GM12892 (cell line): ENCODE data around the gene TYK2.
"Not testable (repeated sequence)": the region's sequence is repeated elsewhere in the genome, so short reads cannot be mapped to it uniquely, and the experiment has no call there.

ENCODE experiments used
- DNase-seq: peaks from one replicate; pipeline ENCODE4 v3.0.0; 2011; ENCODE audit not compliant: insufficient read length
- FAIRE-seq: peaks from 2 replicates; lab custom pipeline; 2011; peaks lifted over from hg19 to GRCh38; lab: Jason Lieb, UNC
- POLR2A ChIP-seq: IDR thresholded peaks from 2 replicates; pipeline ENCODE4 v1.6.1; 2011; ENCODE audit warnings: low read depth, low read length, control low read depth
- POLR2AphosphoS5 ChIP-seq: IDR thresholded peaks from 2 replicates; pipeline ENCODE4 v1.6.1; 2011; ENCODE audit warnings: low read depth, low read length, control low read depth
- TAF1 ChIP-seq: IDR thresholded peaks from 2 replicates; pipeline ENCODE4 v1.6.1; 2011; ENCODE audit warnings: low read depth, mild to moderate bottlenecking, control low read depth, low read length, borderline replicate concordance

TYK2 gene

DNA sequence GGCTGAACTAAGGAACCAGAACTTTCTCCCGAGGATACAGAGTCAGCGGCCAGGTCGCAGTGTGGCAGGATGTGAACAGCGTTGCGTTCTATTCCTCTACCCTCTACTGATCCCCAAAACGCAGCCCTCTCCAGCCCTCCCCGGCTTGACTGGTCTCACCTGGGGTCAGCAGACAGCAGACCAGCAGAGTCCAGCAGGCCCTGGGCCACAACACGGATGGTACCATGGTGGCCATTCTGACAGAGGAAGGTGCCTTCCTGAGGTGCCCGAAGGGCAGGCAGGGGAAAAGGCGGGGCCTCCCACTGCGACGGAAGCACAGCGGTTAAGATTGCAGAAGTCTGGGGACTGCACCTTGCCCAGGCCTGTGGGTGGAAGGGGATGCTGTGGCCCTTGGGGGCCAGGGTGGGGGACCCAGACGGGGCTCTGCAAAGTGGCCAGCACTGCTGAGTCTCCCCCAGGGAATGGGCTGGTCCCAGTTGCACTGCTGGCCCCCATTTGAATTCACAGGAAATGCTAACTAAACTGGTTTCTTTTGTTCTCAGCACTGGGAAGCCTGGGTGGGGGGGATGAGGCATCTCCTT, 40.9 kb downstream of the TYK2 start, which contains the start of gene ICAM3:
ICAM3 (minus strand) TSS at position 245 of the 581 bp plus-strand sequence; CDS start at position 235, 10 bp downstream.
- peak; percentile 92 for FAIRE-seq
- peak; percentile 73 for DNase-seq
- TF ChIP-seq POLR2AphosphoS5: peak; percentile 74
- 0 out of 2 replicates have a peak, but pooled peaks have one; percentile 39 for TF ChIP-seq TAF1
- peak; percentile 82 for TF ChIP-seq POLR2A

DNA sequence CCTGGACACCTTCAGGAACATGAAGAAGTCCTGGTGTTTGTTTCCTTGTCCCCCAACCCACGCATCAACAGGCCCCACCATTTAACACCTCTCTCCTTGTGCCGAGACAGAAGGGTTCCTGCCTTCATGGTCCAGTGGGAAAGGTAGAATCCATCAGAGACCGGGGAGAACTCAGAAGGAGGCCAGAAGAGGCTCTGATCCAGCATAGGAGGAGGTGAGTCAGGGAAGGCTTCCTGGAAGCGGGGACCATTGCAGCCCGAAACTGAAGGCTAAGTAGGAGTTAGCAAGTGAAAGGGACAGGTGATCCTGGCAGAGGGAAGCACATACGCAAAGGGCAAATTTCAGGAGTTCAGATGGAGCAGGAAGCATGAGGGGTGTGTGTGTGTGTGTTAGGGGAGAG, 41.4 kb downstream of the TYK2 start:
- DNase-seq (peak; percentile 12), FAIRE-seq (no peak)
- TF ChIP-seq POLR2A: no peak
- no peak for TF ChIP-seq TAF1
- TF ChIP-seq POLR2AphosphoS5: no peak

- not testable (repeated sequence) for FAIRE-seq, DNase-seq
Measured at GRCh38 chr19:10336725-10337124, 43.6 kb downstream of the TYK2 start.

DNA sequence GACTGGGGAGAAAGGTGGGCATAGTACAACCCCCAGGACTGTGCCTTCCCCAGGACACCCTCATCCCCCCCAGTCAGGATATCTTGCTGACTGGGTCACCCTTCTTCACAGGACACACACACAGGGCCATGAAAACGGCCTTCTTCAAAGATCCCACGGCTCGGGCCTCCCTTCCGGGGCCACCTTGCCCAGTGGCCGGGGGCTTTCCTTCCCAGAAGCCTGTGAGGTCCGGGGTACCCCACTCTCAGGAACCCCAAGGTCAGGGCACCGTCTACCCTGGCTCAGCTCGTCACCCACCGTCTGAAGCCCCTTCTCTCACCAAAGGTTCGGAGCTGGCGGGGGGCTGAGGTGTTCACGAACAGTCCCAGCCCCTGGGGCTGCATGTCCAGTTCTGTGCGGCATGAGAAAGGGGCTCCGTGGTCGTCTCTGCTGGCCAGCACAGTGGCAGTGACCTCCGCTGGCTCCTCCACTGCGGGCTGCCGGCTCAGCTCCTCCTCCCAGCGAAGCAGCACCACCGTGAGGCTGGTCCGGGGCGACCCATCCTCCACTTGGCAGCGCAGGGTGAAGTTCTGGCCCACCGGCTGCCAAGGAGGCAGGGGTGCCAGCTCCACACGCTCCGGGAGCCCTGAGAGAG, 44.9 kb downstream of the TYK2 start:
- FAIRE-seq (no peak), DNase-seq (no peak)

GRCh38 chr19:10334588-10335351, 45.6 kb downstream of the TYK2 start:
- FAIRE-seq (no peak), DNase-seq (peak; percentile 8)
- TF ChIP-seq POLR2A (no peak), POLR2AphosphoS5 (no peak), TAF1 (no peak)

More for the DNA sequence above, 44.9 kb downstream of the TYK2 start:
- TF ChIP-seq POLR2AphosphoS5 (no peak), TAF1 (no peak)

DNA sequence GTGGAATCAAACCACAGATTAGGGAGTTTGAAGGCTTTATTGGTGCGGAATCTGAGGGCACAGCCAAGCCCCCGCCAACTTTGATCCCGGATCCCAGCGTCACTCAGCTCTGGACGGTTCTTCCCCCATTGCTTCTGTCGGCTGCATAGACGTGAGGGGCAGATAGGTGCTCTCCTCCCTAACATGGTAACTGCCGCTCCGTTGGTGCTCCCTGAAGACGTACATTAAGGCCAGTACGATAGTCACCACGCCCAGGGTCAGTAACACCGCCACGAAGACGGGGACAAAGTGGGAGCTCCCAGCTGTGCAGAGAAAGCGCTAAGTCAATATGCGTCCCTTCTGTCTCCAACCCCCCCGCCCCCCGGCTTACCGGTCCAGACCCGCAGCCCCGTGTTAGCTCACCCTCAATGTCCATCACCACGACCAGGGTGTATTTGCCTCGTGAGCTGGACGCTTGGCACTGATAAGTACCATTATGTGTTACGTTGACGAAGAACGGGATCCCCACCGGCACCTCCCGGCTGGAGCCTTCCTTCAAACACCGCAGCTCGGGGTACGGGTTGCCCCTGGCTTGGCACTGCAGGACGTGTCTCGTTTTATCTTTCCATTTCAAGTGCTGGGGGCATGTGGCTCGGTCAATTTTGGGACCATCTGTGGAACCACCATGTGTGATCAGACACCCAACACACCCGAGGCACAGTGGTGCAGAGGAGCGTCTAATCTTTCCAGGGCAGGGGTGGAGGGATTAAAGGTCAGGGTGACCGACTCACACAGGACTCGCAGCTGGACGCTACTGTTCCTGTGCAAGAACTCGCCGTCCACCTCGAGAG, 46.4 kb downstream of the TYK2 start:
- TF ChIP-seq POLR2A (no peak), TAF1 (no peak), POLR2AphosphoS5 (no peak)
- DNase-seq (no peak), FAIRE-seq (no peak)

DNA sequence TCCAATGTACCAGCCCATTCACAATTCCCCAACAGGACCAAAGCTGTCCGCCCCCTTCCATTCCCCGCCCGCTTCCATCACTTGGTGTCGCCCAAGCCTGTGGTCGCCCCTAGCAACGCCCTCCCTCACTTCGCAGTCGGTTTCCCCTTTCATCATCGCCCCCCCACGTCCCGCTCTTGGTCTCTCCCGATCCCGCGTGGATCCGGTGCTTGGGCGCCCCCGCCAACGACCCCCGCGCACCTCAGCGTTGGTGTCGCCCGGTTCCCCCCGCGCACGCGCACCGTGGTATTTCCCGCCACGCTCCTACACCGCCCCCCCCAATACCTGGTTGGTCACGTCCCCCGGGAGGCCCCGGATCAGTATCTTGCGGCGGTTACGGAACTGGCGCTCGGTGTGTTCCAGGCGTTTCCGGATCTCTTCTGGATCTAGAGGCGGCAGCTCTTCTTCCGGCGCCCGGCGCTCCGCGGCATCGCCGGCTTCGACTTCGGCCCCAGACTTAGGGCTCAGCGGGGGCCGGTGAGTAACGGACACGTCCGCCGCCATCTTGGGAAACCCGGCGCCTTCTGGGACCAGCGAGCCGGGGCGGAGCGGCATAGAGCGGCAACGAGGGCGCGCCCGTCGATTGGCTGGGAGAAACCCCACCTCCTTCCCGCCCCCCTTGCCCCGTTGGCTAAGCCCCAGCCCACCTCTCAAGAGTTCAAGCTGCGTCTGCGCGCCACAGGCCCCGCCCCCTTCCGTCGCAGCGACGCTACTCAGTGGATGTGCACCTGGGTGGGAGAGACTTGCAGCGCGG, 47.2 kb downstream of the TYK2 start, which contains the start of gene RAVER1:
RAVER1 (minus strand) TSS at position 565 of the 793 bp plus-strand sequence; CDS start at position 543, 22 bp downstream.
- peak; percentile 99 for DNase-seq
- peak; percentile 99 for FAIRE-seq
- TF ChIP-seq POLR2A (peak; percentile 93), TAF1 (peak; percentile 92), POLR2AphosphoS5 (peak; percentile 88)

DNA sequence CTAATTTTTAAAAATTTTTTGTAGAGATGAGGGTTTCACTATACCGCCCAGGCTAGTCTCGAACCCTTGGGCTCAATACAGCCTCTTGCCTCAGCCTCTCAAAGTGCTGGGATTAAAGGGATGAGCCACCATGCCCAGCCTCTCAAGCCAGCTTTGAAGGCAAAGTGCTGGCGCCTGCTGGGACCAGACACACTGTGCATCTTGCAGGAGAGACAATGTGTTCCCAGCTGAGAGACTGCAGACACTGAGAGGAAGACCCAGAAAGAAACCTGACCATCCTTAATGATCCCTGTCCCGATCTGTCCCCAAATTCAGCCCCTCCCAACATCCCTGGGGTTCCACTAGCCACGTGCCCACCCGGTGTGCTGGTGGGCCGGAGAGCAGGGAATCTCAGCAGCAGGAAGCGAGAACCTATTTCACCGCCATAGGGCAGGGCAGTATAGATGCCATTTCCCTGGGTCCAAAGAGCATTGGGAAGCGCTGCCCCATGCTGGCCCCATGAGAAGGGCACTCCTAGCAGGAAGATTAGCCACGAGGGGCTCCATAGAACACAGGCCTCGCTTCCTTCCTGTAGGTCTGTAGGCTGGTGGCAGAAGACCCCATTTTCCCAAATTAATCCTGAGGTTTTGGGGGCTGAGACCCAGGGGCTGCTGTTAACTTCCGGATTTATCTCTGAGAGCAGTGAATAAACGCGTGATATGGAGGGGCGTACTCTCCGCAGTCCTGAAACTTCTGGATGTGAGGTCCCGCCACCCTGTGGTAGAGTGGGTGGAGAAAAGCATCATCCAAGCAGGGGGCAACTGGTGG, 48.0 kb downstream of the TYK2 start:
- FAIRE-seq: peak; percentile 21
- TF ChIP-seq TAF1 (no peak), POLR2A (no peak), POLR2AphosphoS5 (no peak)
- DNase-seq: peak; percentile 7

GRCh38 chr19:10329555-10329954, 50.8 kb downstream of the TYK2 start:
- DNase-seq (no peak), FAIRE-seq (no peak)
- no peak for TF ChIP-seq TAF1
- TF ChIP-seq POLR2AphosphoS5: no peak
- TF ChIP-seq POLR2A: no peak
